ENCODE measurements around the gene RAP2C.

DNA sequence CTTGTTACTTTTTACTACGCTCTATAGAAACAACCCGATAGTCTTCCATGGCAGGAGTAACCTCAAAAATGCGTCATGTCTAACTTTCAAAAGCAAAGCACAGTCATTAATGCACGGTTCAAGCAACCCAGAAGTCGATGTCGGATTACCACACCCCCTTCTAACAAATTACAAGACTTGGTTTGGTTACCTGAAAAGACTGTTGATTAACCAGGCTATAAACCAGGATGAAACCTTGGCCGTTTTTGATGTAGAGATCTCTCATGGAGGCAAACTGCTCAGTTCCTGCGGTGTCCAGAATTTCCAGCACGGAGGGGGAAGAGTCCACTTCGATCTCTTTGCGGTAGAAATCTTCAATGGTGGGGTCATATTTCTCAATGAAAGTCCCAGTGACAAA, 2.4 kb downstream of the RAP2C start:
- no peak for TF ChIP-seq POLR2AphosphoS5 (IDR thresholded peaks at IDR 0.05; ENCODE audit: borderline replicate concordance, low read depth, low read length)
- no peak for TF ChIP-seq EZH2 (IDR thresholded peaks at IDR 0.05)
- no peak for TF ChIP-seq FOXP2 (optimal IDR thresholded peaks at IDR 0.05; ENCODE audit: control extremely low read depth, extremely low read length, insufficient read depth)
